CD4-positive, alpha-beta T cell treated with Interleukin-4 for 1 hour (primary cell): Measurements from ENCODE around the gene EFCAB12.

ENCODE experiments used
- DNase-seq, 2 donors: peaks; one replicate each; pipeline ENCODE4 v3.0.0-alpha.2; 2020 to 2022

The EFCAB12 gene

GRCh38 chr3:129428376-129429079 is at the start of gene EFCAB12:
Gene EFCAB12, minus strand, starts transcription at chr3:129428636. Its CDS starts 148 bp downstream, at chr3:129428488.
- DNase-seq, result peak; percentile 91 to 92

DNA sequence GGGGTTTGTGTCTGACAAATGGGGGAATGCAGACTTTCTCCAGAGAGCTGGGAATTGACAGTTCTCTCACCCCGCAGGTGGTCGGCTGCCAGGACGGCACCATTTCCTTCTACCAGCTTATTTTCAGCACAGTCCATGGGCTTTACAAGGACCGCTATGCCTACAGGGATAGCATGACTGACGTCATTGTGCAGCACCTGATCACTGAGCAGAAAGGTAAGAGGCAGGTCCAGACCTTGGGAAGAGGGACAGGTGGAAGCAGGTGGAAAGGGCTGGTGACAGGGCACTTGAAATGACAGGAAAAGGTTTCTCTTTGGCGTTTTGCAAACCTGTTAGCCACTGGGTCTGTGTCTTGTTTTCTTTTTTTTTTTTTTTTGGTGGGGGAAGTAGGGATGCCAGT is 48.1 kb upstream of the EFCAB12 start:
- DNase-seq, result no peak

- DNase-seq, result no peak
Observed at GRCh38 chr3:129475863-129476262, 47.4 kb upstream of the EFCAB12 start.

DNA sequence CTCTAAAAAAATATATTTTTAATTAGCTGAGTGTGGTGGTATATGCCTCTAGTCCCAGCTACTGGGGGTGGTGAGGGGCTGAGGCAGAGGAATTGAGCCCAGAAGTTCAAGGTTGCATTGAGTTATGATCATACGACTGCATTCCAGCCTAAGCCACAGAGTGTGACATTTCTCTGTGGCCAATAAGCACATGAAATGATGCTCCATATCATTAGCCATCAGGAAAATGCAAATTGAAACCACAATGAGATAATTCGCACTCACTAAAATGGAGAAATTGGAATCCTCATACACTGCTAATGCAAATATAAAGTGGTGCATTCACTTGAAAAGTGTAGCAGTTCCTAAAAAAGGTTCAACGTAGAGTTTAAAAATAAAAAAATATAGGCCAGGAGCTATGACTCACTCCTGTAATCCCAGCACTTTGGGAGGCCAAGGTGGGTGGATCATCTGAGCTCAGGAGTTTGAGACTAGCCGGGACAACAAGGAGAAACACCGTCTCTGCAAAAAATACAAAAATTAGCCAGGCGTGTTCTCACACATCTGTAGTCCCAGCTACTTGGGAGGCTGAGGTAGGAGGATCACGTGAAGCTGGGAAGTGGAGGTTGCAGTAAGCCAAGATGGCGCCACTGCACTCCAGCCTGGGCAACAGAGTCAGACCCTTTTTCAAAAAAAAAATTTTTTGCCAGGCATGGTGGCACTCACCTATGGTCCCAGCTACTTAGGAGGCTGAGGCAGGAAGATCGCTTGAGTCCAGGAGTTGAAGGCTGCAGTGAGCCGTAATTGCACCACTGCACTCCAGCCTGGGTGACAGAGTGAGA is 46.8 kb upstream of the EFCAB12 start:
- no peak for DNase-seq

DNA sequence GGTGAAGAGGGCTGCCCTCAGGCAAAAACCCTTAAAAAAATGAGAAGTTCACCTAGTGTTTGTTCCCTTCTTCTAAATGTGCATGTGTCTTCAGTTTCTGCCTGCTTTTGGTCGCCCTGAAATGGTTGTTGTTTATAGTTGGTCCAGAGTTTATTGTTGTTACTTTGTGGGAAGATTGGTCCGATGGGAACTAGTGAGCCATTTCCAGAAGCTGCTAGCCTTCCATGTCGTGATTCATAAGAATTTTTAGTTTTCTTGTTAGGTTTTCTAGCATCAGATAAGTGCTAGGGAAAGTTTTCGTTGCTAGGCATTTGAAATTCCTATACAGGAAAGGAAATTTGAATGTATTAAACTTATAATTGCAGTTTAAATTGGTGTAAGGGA is 45.3 kb upstream of the EFCAB12 start:
- no peak for DNase-seq

DNA sequence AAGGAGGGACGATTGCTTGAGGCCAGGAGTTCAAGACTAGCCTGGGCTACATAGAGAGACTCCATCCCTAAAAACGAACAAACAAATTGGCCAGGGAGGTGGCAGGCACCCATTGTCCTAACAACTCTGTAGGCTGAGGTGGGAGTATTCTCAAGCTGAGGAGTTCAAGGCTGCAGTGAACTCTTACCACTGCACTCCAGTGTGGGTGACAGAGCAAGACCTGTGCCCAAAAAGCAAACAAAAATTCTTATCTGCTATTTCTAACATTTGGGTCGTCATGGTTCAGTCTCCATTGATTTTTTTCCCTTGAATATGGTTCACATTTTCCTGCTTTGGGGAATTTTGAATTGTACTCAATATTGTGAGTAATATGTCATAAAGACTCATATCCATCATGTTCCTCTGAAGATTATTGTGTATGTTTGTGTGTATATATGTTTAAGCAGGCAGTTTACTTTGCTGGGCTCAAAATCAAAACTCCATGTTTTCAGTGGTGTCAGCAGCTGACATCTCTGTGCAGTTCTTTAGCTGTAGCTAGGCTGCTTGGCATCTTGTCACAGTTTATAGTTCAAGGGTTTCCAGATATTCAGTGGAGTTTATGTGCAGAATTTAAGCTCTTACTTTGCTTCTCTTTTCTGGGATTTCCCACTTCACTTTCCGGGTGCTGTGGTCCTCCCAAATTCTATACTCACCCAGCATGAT is 44.8 kb upstream of the EFCAB12 start:
- DNase-seq, result no peak

DNA sequence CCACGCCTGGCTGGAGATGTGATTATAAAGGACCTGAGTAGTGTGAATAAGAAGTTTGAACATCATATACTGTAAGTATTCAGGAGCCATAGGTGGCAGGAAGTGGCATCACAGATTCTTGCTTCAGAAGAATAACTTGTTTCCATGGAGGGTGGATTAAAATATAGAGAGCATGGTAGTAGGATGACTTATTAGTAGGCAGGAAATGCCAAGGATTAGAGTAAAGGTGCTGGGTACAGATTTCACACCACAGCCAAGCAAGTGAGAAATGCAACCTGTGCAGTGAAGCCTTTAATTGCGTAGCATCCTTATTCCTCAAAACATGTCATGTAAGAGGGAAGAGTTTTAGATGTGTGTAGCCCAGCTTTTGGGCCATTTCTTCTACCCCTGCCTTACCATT is 42.4 kb upstream of the EFCAB12 start:
- no peak for DNase-seq

- no peak for DNase-seq
Observed at GRCh38 chr3:129469026-129469425, 40.6 kb upstream of the EFCAB12 start.

GRCh38 chr3:129467932-129468331 is 39.5 kb upstream of the EFCAB12 start:
- DNase-seq, result no peak

- no peak for DNase-seq
Observed at GRCh38 chr3:129463716-129464115, 35.3 kb upstream of the EFCAB12 start.

GRCh38 chr3:129463094-129463493 is 34.7 kb upstream of the EFCAB12 start:
- DNase-seq, result no peak

GRCh38 chr3:129462361-129462968 is 34.0 kb upstream of the EFCAB12 start:
- no peak for DNase-seq

- no peak for DNase-seq
Observed at GRCh38 chr3:129461461-129462146, 33.2 kb upstream of the EFCAB12 start.

- no peak for DNase-seq
Observed at GRCh38 chr3:129461022-129461421, 32.6 kb upstream of the EFCAB12 start.

- DNase-seq, result no peak
Observed at GRCh38 chr3:129460572-129460971, 32.1 kb upstream of the EFCAB12 start.

- DNase-seq, result no peak
Observed at GRCh38 chr3:129460155-129460554, 31.7 kb upstream of the EFCAB12 start.

- DNase-seq, result no peak
Observed at GRCh38 chr3:129453732-129454131, 25.3 kb upstream of the EFCAB12 start.

GRCh38 chr3:129449279-129450115 is 21.1 kb upstream of the EFCAB12 start:
- DNase-seq, result no peak

GRCh38 chr3:129448186-129448895 is 19.9 kb upstream of the EFCAB12 start:
- no peak for DNase-seq

DNA sequence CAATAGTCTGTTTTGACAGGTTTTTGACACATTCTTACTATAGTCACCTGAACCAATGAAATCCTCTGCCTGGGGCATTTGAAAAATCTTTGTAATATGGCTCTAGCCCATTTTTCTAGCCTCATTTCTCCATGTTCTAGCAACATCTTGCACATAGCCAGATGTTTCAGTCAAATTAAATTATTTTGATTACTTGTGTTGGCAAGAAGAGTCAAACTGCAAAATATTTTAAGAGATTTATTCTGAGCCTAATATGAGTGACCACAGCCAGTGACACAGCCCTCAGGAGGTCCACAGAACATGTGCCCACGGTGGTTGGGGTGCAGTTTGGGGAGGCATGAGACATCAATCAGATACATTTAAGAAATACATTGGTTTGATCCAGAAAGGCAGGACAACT is 18.5 kb upstream of the EFCAB12 start:
- DNase-seq, result no peak

- DNase-seq, result no peak
Observed at GRCh38 chr3:129445471-129445870, 17.0 kb upstream of the EFCAB12 start.
